Mesodermal cell (in vitro differentiated cells): ENCODE data around the gene IQCH.
"Not testable (repeated sequence)": the region's sequence is repeated elsewhere in the genome, so short reads cannot be mapped to it uniquely, and the experiment has no call there.

ENCODE experiments used
- H3K27ac ChIP-seq: 2 replicates; pipeline ENCODE4 v1.7.0; 2013; ENCODE audit warnings: mild to moderate bottlenecking, low read depth, low read length, moderate library complexity; ENCODE audit not compliant: severe bottlenecking
- H3K36me3 ChIP-seq: 2 replicates; pipeline ENCODE4 v1.7.1; 2013; ENCODE audit warnings: mild to moderate bottlenecking, low read length, moderate library complexity; ENCODE audit not compliant: control insufficient read depth, insufficient read depth
- H3K4me1 ChIP-seq: one replicate; pipeline ENCODE4 v1.7.1; 2013; ENCODE audit warnings: mild to moderate bottlenecking, low read length; ENCODE audit not compliant: insufficient read depth, control insufficient read depth, poor library complexity, severe bottlenecking
- H3K4me3 ChIP-seq: 2 replicates; pipeline ENCODE4 v1.7.0; 2013; ENCODE audit warnings: low read length, control low read depth, mild to moderate bottlenecking; ENCODE audit not compliant: insufficient read depth, poor library complexity, severe bottlenecking; ENCODE audit errors: extremely low read depth
- H3K9me3 ChIP-seq: 2 replicates; pipeline ENCODE4 v1.7.1; 2013; ENCODE audit warnings: mild to moderate bottlenecking, low read length, moderate library complexity; ENCODE audit not compliant: control insufficient read depth
- WGBS, 2 experiments: methylation state at CpG; one replicate each; pipeline ENCODE4 v1.1.5; 2013; ENCODE audit warnings: missing lambda C conversion rate in 2 of 2; ENCODE audit not compliant: insufficient coverage in 2 of 2; 5-methylcytosine and 5-hydroxymethylcytosine counted together

Gene IQCH

GRCh38 chr15:67267440-67267839 lies 12.9 kb downstream of the IQCH start:
- H3K27ac ChIP-seq, result no peak overlapping the region
- no peak overlapping the region for H3K4me3 ChIP-seq
- no peaks in the 10 kb centered on the region for H3K36me3 ChIP-seq
- no peaks in the 10 kb centered on the region for H3K9me3 ChIP-seq
- H3K4me1 ChIP-seq, result no peaks in the 10 kb centered on the region
- WGBS, 2 experiments, result 56 to 70% methylated on average over 3 of the region's 3 CpGs

GRCh38 chr15:67267951-67268941 lies 13.7 kb downstream of the IQCH start:
- H3K36me3 ChIP-seq, result no peaks in the 10 kb centered on the region
- no peaks in the 10 kb centered on the region for H3K9me3 ChIP-seq
- 79 to 93% methylated on average over 5 of the region's 9 CpGs for WGBS, 2 experiments
- H3K27ac ChIP-seq, result no peak overlapping the region
- no peaks in the 10 kb centered on the region for H3K4me1 ChIP-seq
- H3K4me3 ChIP-seq, result no peak overlapping the region

GRCh38 chr15:67274236-67274635 lies 19.6 kb downstream of the IQCH start:
- no peaks in the 10 kb centered on the region for H3K4me1 ChIP-seq
- H3K36me3 ChIP-seq, result no peaks in the 10 kb centered on the region
- WGBS, 2 experiments, result no CpG with 5 or more reads among the region's 1 CpG
- no peak overlapping the region for H3K4me3 ChIP-seq
- H3K9me3 ChIP-seq, result no peaks in the 10 kb centered on the region
- no peak overlapping the region for H3K27ac ChIP-seq

GRCh38 chr15:67276666-67277065 lies 22.1 kb downstream of the IQCH start:
- H3K9me3 ChIP-seq, result no peaks in the 10 kb centered on the region
- H3K4me3 ChIP-seq, result no peak overlapping the region
- H3K27ac ChIP-seq, result no peak overlapping the region
- no CpG with 5 or more reads among the region's 1 CpG for WGBS, 2 experiments
- no peaks in the 10 kb centered on the region for H3K36me3 ChIP-seq
- H3K4me1 ChIP-seq, result no peaks in the 10 kb centered on the region

- Histone ChIP-seq H3K4me1 (no peaks in the 10 kb centered on the region), H3K9me3 (no peaks in the 10 kb centered on the region)
- 83 to 93% methylated on average over 2 of the region's 2 CpGs for WGBS, 2 experiments
These were observed 25.6 kb downstream of the IQCH start for GRCh38 chr15:67280217-67280616.

GRCh38 chr15:67281714-67282113 lies 27.1 kb downstream of the IQCH start:
- WGBS, 2 experiments, result no CpG with 5 or more reads among the region's 1 CpG
- no peaks in the 10 kb centered on the region for H3K9me3 ChIP-seq

More at GRCh38 chr15:67280217-67280616, 25.6 kb downstream of the IQCH start:
- H3K36me3 ChIP-seq, result no peaks in the 10 kb centered on the region
- H3K4me3 ChIP-seq, result no peak overlapping the region
- H3K27ac ChIP-seq, result no peak overlapping the region

GRCh38 chr15:67285625-67286024 lies 31.0 kb downstream of the IQCH start:
- not testable (repeated sequence) for H3K9me3 ChIP-seq, H3K36me3 ChIP-seq, H3K4me1 ChIP-seq, H3K4me3 ChIP-seq, H3K27ac ChIP-seq

More at GRCh38 chr15:67281714-67282113, 27.1 kb downstream of the IQCH start:
- Histone ChIP-seq H3K4me3 (no peak overlapping the region), H3K27ac (no peak overlapping the region), H3K36me3 (no peaks in the 10 kb centered on the region), H3K4me1 (no peaks in the 10 kb centered on the region)

- 80 to 100% methylated on average over 1 to 2 of the region's 6 CpGs for WGBS, 2 experiments
- H3K9me3 ChIP-seq, H3K4me3 ChIP-seq, H3K4me1 ChIP-seq, H3K27ac ChIP-seq, H3K36me3 ChIP-seq: not testable (repeated sequence)
These were observed 31.8 kb downstream of the IQCH start for GRCh38 chr15:67286400-67286799.

- Histone ChIP-seq H3K9me3 (no peaks in the 10 kb centered on the region), H3K36me3 (no peaks in the 10 kb centered on the region), H3K4me3 (no peak overlapping the region), H3K27ac (no peak overlapping the region), H3K4me1 (no peaks in the 10 kb centered on the region)
- WGBS, 2 experiments, result no CpG with 5 or more reads among the region's 1 CpG
These were observed 35.7 kb downstream of the IQCH start for GRCh38 chr15:67290319-67290718.

GRCh38 chr15:67296188-67296587 lies 41.6 kb downstream of the IQCH start:
- 69 to 76% methylated on average over 5 of the region's 5 CpGs for WGBS, 2 experiments
- no peaks in the 10 kb centered on the region for H3K4me1 ChIP-seq

GRCh38 chr15:67296684-67297083 lies 42.1 kb downstream of the IQCH start:
- Histone ChIP-seq H3K27ac (no peak overlapping the region), H3K36me3 (no peaks in the 10 kb centered on the region), H3K4me1 (no peaks in the 10 kb centered on the region), H3K4me3 (no peak overlapping the region), H3K9me3 (no peaks in the 10 kb centered on the region)
- no CpG with 5 or more reads among the region's 1 CpG for WGBS, 2 experiments

More at GRCh38 chr15:67296188-67296587, 41.6 kb downstream of the IQCH start:
- no peaks in the 10 kb centered on the region for H3K9me3 ChIP-seq
- no peak overlapping the region for H3K4me3 ChIP-seq
- no peaks in the 10 kb centered on the region for H3K36me3 ChIP-seq
- H3K27ac ChIP-seq, result no peak overlapping the region
